NB4 (cell line): ENCODE measurements around the gene SDF4.

Experiments used
- DNase-seq: peaks from one replicate; pipeline ENCODE4 v3.0.0; 2010; ENCODE audit warnings: low read depth
- H3K4me3 ChIP-seq: one replicate; pipeline ENCODE4 v1.5.1; 2011; ENCODE audit warnings: mild to moderate bottlenecking, low read depth, low read length, moderate library complexity
- CTCF ChIP-seq: IDR thresholded peaks from one replicate; pipeline ENCODE4 v1.5.1; 2012; ENCODE audit warnings: low read depth, low read length
- MAX ChIP-seq: IDR thresholded peaks from 2 replicates; pipeline ENCODE4 v1.6.1; 2011; ENCODE audit warnings: low read depth, low read length
- MYC ChIP-seq: IDR thresholded peaks from 2 replicates; pipeline ENCODE4 v1.6.1; 2011; ENCODE audit warnings: low read depth, low read length
- POLR2A ChIP-seq: IDR thresholded peaks from 2 replicates; pipeline ENCODE4 v1.6.1; 2011; ENCODE audit warnings: mild to moderate bottlenecking; ENCODE audit not compliant: insufficient read length; ENCODE audit errors: extremely low read depth

The SDF4 gene

GRCh38 chr1:1181938-1182410 lies 49.8 kb downstream of the SDF4 start:
- DNase-seq = no peak
- no peak overlapping the region for H3K4me3 ChIP-seq
- TF ChIP-seq MAX (no peak), POLR2A (no peak), MYC (no peak), CTCF (no peak)

GRCh38 chr1:1181129-1181937 lies 50.5 kb downstream of the SDF4 start:
- no peak overlapping the region for H3K4me3 ChIP-seq
- DNase-seq = no peak
- TF ChIP-seq MYC = no peak
- no peak for TF ChIP-seq CTCF
- TF ChIP-seq POLR2A = no peak
- no peak for TF ChIP-seq MAX

- TF ChIP-seq MAX (no peak), POLR2A (no peak), MYC (no peak), CTCF (no peak)
- DNase-seq = no peak
- no peak overlapping the region for H3K4me3 ChIP-seq
These were observed 51.6 kb downstream of the SDF4 start for GRCh38 chr1:1179983-1180861.

GRCh38 chr1:1179346-1179982 lies 52.3 kb downstream of the SDF4 start:
- TF ChIP-seq POLR2A = no peak
- TF ChIP-seq MAX = no peak
- no peak for TF ChIP-seq MYC
- no peak for TF ChIP-seq CTCF
- no peak overlapping the region for H3K4me3 ChIP-seq
- no peak for DNase-seq

- H3K4me3 ChIP-seq = no peak overlapping the region
- no peak for DNase-seq
- TF ChIP-seq CTCF = no peak
- TF ChIP-seq MAX = no peak
- TF ChIP-seq MYC = no peak
- TF ChIP-seq POLR2A = no peak
These were observed 52.9 kb downstream of the SDF4 start for GRCh38 chr1:1178794-1179331.
